ENCODE data around the gene HTR3D.
"Not testable (repeated sequence)": the region's sequence is repeated elsewhere in the genome, so short reads cannot be mapped to it uniquely, and the experiment has no call there.

HTR3D gene

GRCh38 chr3:184067573-184068055 is 36.1 kb downstream of the HTR3D start:
- no peak for DNase-seq (ENCODE audit: low spot score)

DNA sequence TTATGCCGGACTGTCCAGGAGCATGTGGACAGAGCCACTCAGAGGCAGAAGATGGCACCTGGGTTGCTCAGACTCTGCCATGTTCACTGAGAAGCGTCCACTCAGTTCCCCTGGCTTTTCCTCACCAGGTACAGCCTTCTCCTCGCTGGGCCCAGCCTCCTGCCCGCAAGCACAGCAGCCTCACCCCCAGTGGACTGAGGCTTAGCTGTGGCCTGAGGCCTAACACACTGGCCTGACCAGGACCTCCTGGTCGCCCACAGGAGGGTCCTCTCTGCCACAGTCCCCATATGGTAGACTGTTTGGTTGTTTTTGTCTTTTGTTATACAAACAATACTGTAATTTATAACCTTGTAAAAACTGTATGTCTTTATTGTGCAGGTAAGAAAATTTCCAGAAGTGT is 36.8 kb downstream of the HTR3D start:
- no peak for DNase-seq (ENCODE audit: low spot score)

- DNase-seq (ENCODE audit: low spot score) = not testable (repeated sequence)
Observed at GRCh38 chr3:184071142-184071541, 39.6 kb downstream of the HTR3D start.

- DNase-seq (ENCODE audit: low spot score) = no peak
Observed at GRCh38 chr3:184073621-184074020, 42.1 kb downstream of the HTR3D start.

GRCh38 chr3:184075901-184076300 is 44.4 kb downstream of the HTR3D start:
- DNase-seq (ENCODE audit: low spot score) = no peak

GRCh38 chr3:184077881-184078280 is 46.3 kb downstream of the HTR3D start:
- DNase-seq (ENCODE audit: low spot score) = no peak

DNA sequence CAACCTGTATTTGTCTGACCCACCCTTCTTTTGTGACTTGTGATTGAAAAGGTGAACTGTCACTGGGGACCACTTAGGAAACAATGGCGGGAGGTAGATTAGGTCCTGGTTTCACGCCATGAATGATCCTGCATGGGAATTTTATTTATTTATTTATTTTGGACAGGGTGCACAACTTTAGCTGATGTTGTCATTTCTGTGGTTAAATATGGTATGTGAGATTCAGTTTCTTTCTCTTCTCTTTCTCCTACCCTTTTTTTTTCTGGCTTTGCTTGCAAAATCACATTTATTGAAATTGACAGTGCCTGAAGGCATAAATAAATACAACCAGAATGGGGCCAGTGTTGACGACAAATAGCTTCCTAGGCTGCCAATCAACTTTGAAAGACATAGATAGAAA is 47.3 kb downstream of the HTR3D start:
- no peak for DNase-seq (ENCODE audit: low spot score)

GRCh38 chr3:184081116-184081830 is 49.7 kb downstream of the HTR3D start:
- no peak for DNase-seq (ENCODE audit: low spot score)

DNA sequence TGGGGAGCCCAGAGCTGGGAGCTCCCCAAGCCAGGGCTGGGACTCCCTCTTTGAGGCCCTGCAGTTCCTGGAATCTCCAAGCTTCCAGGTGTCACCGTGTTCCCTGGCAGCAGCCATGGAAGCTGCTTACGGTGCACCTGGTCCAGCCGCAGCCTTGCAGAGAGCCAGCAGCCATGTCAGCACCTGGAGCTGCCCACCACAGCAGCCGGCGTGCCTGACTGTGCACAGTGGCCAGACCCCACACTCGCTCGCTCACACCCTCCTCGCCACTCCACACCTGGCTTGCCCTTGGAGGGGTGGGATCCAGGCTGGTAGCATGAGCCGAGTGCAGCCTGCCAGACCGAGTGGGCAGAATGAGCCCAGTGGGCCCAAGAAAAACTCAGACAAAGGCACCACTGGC is 50.5 kb downstream of the HTR3D start:
- no peak for DNase-seq (ENCODE audit: low spot score)

DNA sequence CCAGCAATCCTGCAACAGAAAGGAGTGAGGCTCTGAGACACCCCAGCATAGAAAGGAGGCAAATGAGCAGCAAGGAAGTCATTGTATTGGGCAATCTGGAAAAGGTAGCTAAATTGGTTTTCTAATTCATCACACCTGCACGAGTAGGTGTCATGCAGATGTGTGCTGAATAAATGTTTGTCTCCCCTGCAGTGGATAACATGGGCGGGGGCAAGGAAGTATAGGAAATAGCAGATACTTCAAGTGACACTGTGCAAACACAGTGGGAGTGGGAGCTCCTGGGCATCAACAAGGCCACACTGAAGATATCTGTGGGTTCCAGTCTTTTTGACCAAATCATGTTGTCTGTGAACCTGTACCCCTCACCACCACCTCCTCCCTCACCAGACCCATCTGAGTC is 50.9 kb downstream of the HTR3D start:
- no peak for DNase-seq (ENCODE audit: low spot score)

DNA sequence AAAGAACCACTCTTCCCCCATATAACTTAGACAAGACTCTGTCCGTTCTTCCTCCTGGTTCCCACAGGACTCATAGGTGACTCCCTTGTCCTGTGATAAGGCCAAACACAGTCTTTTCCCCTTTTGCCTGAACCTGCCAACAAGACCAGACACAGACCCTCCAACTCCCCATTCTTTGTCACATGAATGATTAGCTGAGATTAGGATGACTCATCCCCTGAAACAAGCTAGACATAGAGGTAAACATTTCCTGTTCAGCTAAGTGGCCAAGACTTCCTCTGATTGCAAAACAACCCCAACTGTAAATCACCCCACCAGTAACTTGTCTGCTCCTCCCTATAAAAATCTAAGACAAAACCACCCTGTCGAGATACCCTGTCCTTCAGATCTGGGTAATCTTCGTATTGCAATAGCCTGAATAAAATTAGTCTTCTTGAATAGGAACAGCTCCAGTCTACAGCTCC is 53.9 kb downstream of the HTR3D start:
- DNase-seq (ENCODE audit: low spot score) = peak; percentile 4

All from CD4-positive, alpha-beta T cell treated with Interleukin-6 at 100 ng/mL for 8 hours (primary cell).